ENCODE data around the gene PPP6R3. TPM values are rescaled to one million over a fixed set of nuclear protein-coding genes. Genes with fewer than 3 reads are reported as not detected.

Gene PPP6R3
- total and polyA plus RNA-seq, 2 experiments from 2014 or later: 31.5 to 108 TPM

- H3K36me3 ChIP-seq (replicated peaks; ENCODE audit: insufficient read depth, low read depth): peaks cover 12% of the 10 kb centered on the region
- H3K79me2 ChIP-seq: no peaks in the 10 kb centered on the region
- TF ChIP-seq EZH2 (IDR thresholded peaks at IDR 0.05; ENCODE audit: borderline replicate concordance): no peak
- no peak for TF ChIP-seq CTCF (IDR thresholded peaks at IDR 0.05; ENCODE audit: poor library complexity)
- TF ChIP-seq EZH2phosphoT487 (IDR thresholded peaks at IDR 0.05; ENCODE audit: low read depth, severe bottlenecking, unreplicated experiment): no peak
- no peak overlapping the region for H3K4me3 ChIP-seq
- H3K9me2 ChIP-seq (replicated peaks; ENCODE audit: insufficient read depth): no peaks in the 10 kb centered on the region
- no peaks in the 10 kb centered on the region for H3K4me1 ChIP-seq (ENCODE audit: insufficient read depth)
- no peak for DNase-seq (ENCODE audit: low spot score)
- H3K4me2 ChIP-seq: no peak overlapping the region
- 75% methylated on average over 3 of the region's 3 CpGs for WGBS (ENCODE audit: low lambda C conversion rate, missing lambda C conversion rate)
- peaks cover 3% of the 10 kb centered on the region for H3K9me3 ChIP-seq (ENCODE audit: low read depth)
- H3K27me3 ChIP-seq: no peaks in the 10 kb centered on the region
- H4K20me1 ChIP-seq (ENCODE audit: insufficient read depth, poor library complexity, severe bottlenecking): no peaks in the 10 kb centered on the region
- H2AFZ ChIP-seq: no peak overlapping the region
- no peak overlapping the region for H3K27ac ChIP-seq
Observed at GRCh38 chr11:68430801-68431200, 29.8 kb upstream of the PPP6R3 start.

- WGBS (ENCODE audit: low lambda C conversion rate, missing lambda C conversion rate): 91% methylated on average over 20 of the region's 24 CpGs
- H3K36me3 ChIP-seq (replicated peaks; ENCODE audit: insufficient read depth, low read depth): peaks cover 12% of the 10 kb centered on the region
Observed at GRCh38 chr11:68431984-68432645, 28.4 kb upstream of the PPP6R3 start.

GRCh38 chr11:68432874-68433273 lies 27.7 kb upstream of the PPP6R3 start:
- H3K4me3 ChIP-seq: no peak overlapping the region
- H3K4me2 ChIP-seq: no peak overlapping the region
- no peaks in the 10 kb centered on the region for H3K79me2 ChIP-seq
- H3K27ac ChIP-seq: no peak overlapping the region
- no peaks in the 10 kb centered on the region for H3K4me1 ChIP-seq (ENCODE audit: insufficient read depth)
- no peaks in the 10 kb centered on the region for H3K9me2 ChIP-seq (replicated peaks; ENCODE audit: insufficient read depth)
- DNase-seq (ENCODE audit: low spot score): no peak
- peaks cover 3% of the 10 kb centered on the region for H3K9me3 ChIP-seq (ENCODE audit: low read depth)
- H4K20me1 ChIP-seq (ENCODE audit: insufficient read depth, poor library complexity, severe bottlenecking): no peaks in the 10 kb centered on the region
- no peak overlapping the region for H2AFZ ChIP-seq
- WGBS (ENCODE audit: low lambda C conversion rate, missing lambda C conversion rate): 92% methylated on average over 16 of the region's 17 CpGs
- TF ChIP-seq EZH2 (IDR thresholded peaks at IDR 0.05; ENCODE audit: borderline replicate concordance): no peak
- TF ChIP-seq CTCF (IDR thresholded peaks at IDR 0.05; ENCODE audit: poor library complexity): no peak
- TF ChIP-seq EZH2phosphoT487 (IDR thresholded peaks at IDR 0.05; ENCODE audit: low read depth, severe bottlenecking, unreplicated experiment): no peak
- peaks cover 12% of the 10 kb centered on the region for H3K36me3 ChIP-seq (replicated peaks; ENCODE audit: insufficient read depth, low read depth)
- no peaks in the 10 kb centered on the region for H3K27me3 ChIP-seq

More at GRCh38 chr11:68431984-68432645, 28.4 kb upstream of the PPP6R3 start:
- no peak overlapping the region for H3K27ac ChIP-seq
- H4K20me1 ChIP-seq (ENCODE audit: insufficient read depth, poor library complexity, severe bottlenecking): no peaks in the 10 kb centered on the region
- TF ChIP-seq EZH2 (IDR thresholded peaks at IDR 0.05; ENCODE audit: borderline replicate concordance) (no peak), EZH2phosphoT487 (IDR thresholded peaks at IDR 0.05; ENCODE audit: low read depth, severe bottlenecking, unreplicated experiment) (no peak), CTCF (IDR thresholded peaks at IDR 0.05; ENCODE audit: poor library complexity) (no peak)
- H3K9me2 ChIP-seq (replicated peaks; ENCODE audit: insufficient read depth): no peaks in the 10 kb centered on the region
- H3K4me3 ChIP-seq: no peak overlapping the region
- H3K27me3 ChIP-seq: no peaks in the 10 kb centered on the region
- H3K4me1 ChIP-seq (ENCODE audit: insufficient read depth): no peaks in the 10 kb centered on the region
- no peak overlapping the region for H3K4me2 ChIP-seq
- peaks cover 3% of the 10 kb centered on the region for H3K9me3 ChIP-seq (ENCODE audit: low read depth)
- DNase-seq (ENCODE audit: low spot score): no peak
- H3K79me2 ChIP-seq: no peaks in the 10 kb centered on the region
- H2AFZ ChIP-seq: no peak overlapping the region
